Activated gamma-delta T cell treated with Interleukin-2 at 50 U/mL for 16 hours (primary cell): ENCODE measurements around the gene HDAC7.
"Not testable (repeated sequence)": the region's sequence is repeated elsewhere in the genome, so short reads cannot be mapped to it uniquely, and the experiment has no call there.

Experiments used
- DNase-seq: peaks from one replicate; pipeline ENCODE4 v3.0.0-alpha.2; 2020

HDAC7 gene

GRCh38 chr12:47848853-47849252 lies 29.1 kb upstream of the HDAC7 start:
- no peak for DNase-seq

GRCh38 chr12:47846294-47846996 lies 26.7 kb upstream of the HDAC7 start:
- no peak for DNase-seq

- no peak for DNase-seq
Observed at GRCh38 chr12:47845081-47845480, 25.4 kb upstream of the HDAC7 start.

- no peak for DNase-seq
Observed at GRCh38 chr12:47844264-47845019, 24.7 kb upstream of the HDAC7 start.

- no peak for DNase-seq
Observed at GRCh38 chr12:47843226-47843980, 23.7 kb upstream of the HDAC7 start.

GRCh38 chr12:47842543-47842942 lies 22.8 kb upstream of the HDAC7 start:
- DNase-seq: not testable (repeated sequence)

- no peak for DNase-seq
Observed at GRCh38 chr12:47841910-47842309, 22.2 kb upstream of the HDAC7 start.

- no peak for DNase-seq
Observed at GRCh38 chr12:47841501-47841900, 21.8 kb upstream of the HDAC7 start.

GRCh38 chr12:47840571-47840970 lies 20.9 kb upstream of the HDAC7 start:
- no peak for DNase-seq

GRCh38 chr12:47839214-47839876 lies 19.6 kb upstream of the HDAC7 start:
- DNase-seq: no peak

GRCh38 chr12:47838286-47838931 lies 18.7 kb upstream of the HDAC7 start:
- no peak for DNase-seq

- DNase-seq: peak; percentile 63
Observed at GRCh38 chr12:47837190-47838171, 17.8 kb upstream of the HDAC7 start.

GRCh38 chr12:47835831-47836155 lies 16.1 kb upstream of the HDAC7 start:
- DNase-seq: no peak

GRCh38 chr12:47835006-47835830 lies 15.5 kb upstream of the HDAC7 start:
- no peak for DNase-seq

GRCh38 chr12:47834199-47834903 lies 14.6 kb upstream of the HDAC7 start:
- no peak for DNase-seq

GRCh38 chr12:47833591-47834012 lies 13.9 kb upstream of the HDAC7 start:
- no peak for DNase-seq

GRCh38 chr12:47832263-47832933 lies 12.7 kb upstream of the HDAC7 start:
- DNase-seq: no peak

GRCh38 chr12:47829584-47829983 lies 9.9 kb upstream of the HDAC7 start:
- DNase-seq: no peak

GRCh38 chr12:47828976-47829482 lies 9.3 kb upstream of the HDAC7 start:
- no peak for DNase-seq
